HepG2 (cell line): ENCODE data around the gene SHCBP1L. TPM values are rescaled to one million over a fixed set of nuclear protein-coding genes. Genes with fewer than 3 reads are reported as not detected.

ENCODE experiments used
- ATAC-seq: fragments of 200-7000 bp; cut with Tn5 transposase; 3 replicates; pipeline ENCODE4 v1.9.1; 2020; ENCODE audit warnings: mild to moderate bottlenecking, moderate library complexity
- BruUV-seq: library from RNA; stranded (reverse); fragments of 400-500 nt; replicated peaks from 2 replicates; lab custom pipeline; 2021; lab: Mats Ljungman, UMichigan
- CTCF ChIA-PET: fragments of 300-600 bp; formaldehyde crosslinking; extraction: SDS; loops from one replicate; lab custom pipeline; 2021; ENCODE audit warnings: low total read pairs, inconsistent platforms, low intra/inter-chr PET ratio; lab: Yijun Ruan, JAX
- POLR2A ChIA-PET: fragments of 350-600 bp; sonication (Branson Sonifier 250); formaldehyde crosslinking; loops from one replicate; lab custom pipeline; 2020; ENCODE audit warnings: antibody characterized with exemption, inconsistent platforms; lab: Yijun Ruan, JAX
- DNase-seq: peaks from one replicate; pipeline ENCODE4 v3.0.0-alpha.2; 2015; ENCODE audit warnings: low spot score
- FAIRE-seq: peaks from 3 replicates; lab custom pipeline; 2011; peaks lifted over from hg19 to GRCh38; lab: Jason Lieb, UNC
- H2AFZ ChIP-seq: one replicate; pipeline ENCODE4 v1.6.1; 2011; ENCODE audit warnings: low read length, inconsistent platforms
- H3K27ac ChIP-seq: fragments of 300-600 bp; 3 replicates; pipeline ENCODE4 v1.8.0; 2011; ENCODE audit warnings: mixed run types, mild to moderate bottlenecking, mixed read lengths, low read length, inconsistent platforms; ENCODE audit not compliant: insufficient read depth; ENCODE audit errors: extremely low read length
- H3K27me3 ChIP-seq, 2 experiments: fragments of 200-600 bp in 1 of 2; 2 replicates in 1 of 2; 3 replicates in 1 of 2; pipeline versions ENCODE4 v1.6.0 to v1.8.0; 2011; ENCODE audit warnings: low read length in 2 of 2, mild to moderate bottlenecking in 2 of 2, moderate library complexity in 2 of 2, inconsistent platforms in 1 of 2; ENCODE audit not compliant: insufficient read depth in 2 of 2, control insufficient read depth in 1 of 2
- H3K36me3 ChIP-seq, 2 experiments: fragments of 200-600 bp in 1 of 2; replicated peaks in 1 of 2; 2 replicates in 1 of 2; 3 replicates in 1 of 2; pipeline versions ENCODE4 v1.5.1 to v1.8.0; 2011; ENCODE audit warnings: low read length in 2 of 2, inconsistent platforms in 1 of 2; ENCODE audit not compliant: insufficient read depth in 2 of 2, control insufficient read depth in 1 of 2
- H3K4me1 ChIP-seq: 2 replicates; pipeline ENCODE4 v1.5.1; 2012; ENCODE audit warnings: low read length, inconsistent platforms; ENCODE audit not compliant: insufficient read depth
- H3K4me2 ChIP-seq: 2 replicates; pipeline ENCODE4 v1.6.0; 2011; ENCODE audit warnings: low read depth, low read length, inconsistent platforms
- H3K4me3 ChIP-seq, 3 experiments: fragments of 200-600 bp in 1 of 3; sonication (generic), shearing (Covaris generic) in 1 of 3; replicated peaks in 1 of 3; 2 replicates each; pipeline ENCODE4 v1.5.1; 2011 to 2016; ENCODE audit warnings: low read length in 3 of 3, inconsistent platforms in 2 of 3, low read depth in 2 of 3, mild to moderate bottlenecking in 2 of 3, control low read depth in 1 of 3, mixed read lengths in 1 of 3; ENCODE audit not compliant: insufficient read depth in 1 of 3
- H3K79me2 ChIP-seq: one replicate; pipeline ENCODE4 v1.6.1; 2011; ENCODE audit warnings: low read length, inconsistent platforms; ENCODE audit not compliant: insufficient read depth
- H3K9ac ChIP-seq: 2 replicates; pipeline ENCODE4 v1.6.0; 2011; ENCODE audit warnings: mild to moderate bottlenecking, low read depth, low read length, inconsistent platforms; ENCODE audit not compliant: insufficient read depth
- H3K9me3 ChIP-seq: 2 replicates; pipeline ENCODE4 v1.5.1; 2012; ENCODE audit warnings: mild to moderate bottlenecking, low read length
- H4K20me1 ChIP-seq: 2 replicates; pipeline ENCODE4 v1.6.0; 2011; ENCODE audit warnings: inconsistent platforms, mild to moderate bottlenecking, low read length, moderate library complexity; ENCODE audit not compliant: insufficient read depth
- BCLAF1 ChIP-seq: fragments of 450-650 bp; IDR thresholded peaks from 2 replicates; pipeline ENCODE4 v1.6.1; 2017; ENCODE audit warnings: mild to moderate bottlenecking
- CBFB ChIP-seq: sonication (generic); formaldehyde crosslinking; IDR thresholded peaks from 2 replicates; pipeline ENCODE4 v1.4.0; 2020; ENCODE audit warnings: missing genetic modification reagents
- HNRNPUL1 ChIP-seq: fragments of 200-400 bp; formaldehyde crosslinking; IDR thresholded peaks from 2 replicates; pipeline ENCODE4 v1.6.1; 2017; ENCODE audit warnings: low read depth, mild to moderate bottlenecking, low read length, moderate library complexity
- KDM2A ChIP-seq: sonication (generic); formaldehyde crosslinking; IDR thresholded peaks from 2 replicates; pipeline ENCODE4 v1.4.0; 2020; ENCODE audit warnings: low read depth, missing genetic modification reagents, borderline replicate concordance
- NCOA5 ChIP-seq: sonication (generic); formaldehyde crosslinking; IDR thresholded peaks from 2 replicates; pipeline ENCODE4 v1.4.0; 2020; ENCODE audit warnings: missing genetic modification reagents
- RBAK ChIP-seq: sonication (generic); formaldehyde crosslinking; IDR thresholded peaks from 2 replicates; pipeline ENCODE4 v1.5.1; 2020; ENCODE audit warnings: mild to moderate bottlenecking, missing genetic modification reagents
- RORA ChIP-seq: sonication (generic); formaldehyde crosslinking; IDR thresholded peaks from 2 replicates; pipeline ENCODE4 v1.5.0; 2020; ENCODE audit warnings: mild to moderate bottlenecking, missing genetic modification reagents, moderate library complexity
- YEATS2 ChIP-seq: sonication (generic); formaldehyde crosslinking; IDR thresholded peaks from 2 replicates; pipeline ENCODE4 v1.4.0; 2020; ENCODE audit warnings: missing genetic modification reagents, borderline replicate concordance
- ZNF136 ChIP-seq: sonication (generic); formaldehyde crosslinking; IDR thresholded peaks from 2 replicates; pipeline ENCODE4 v1.8.1; 2022; ENCODE audit warnings: low read depth, mild to moderate bottlenecking, moderate library complexity, missing genetic modification reagents
- ZNF256 ChIP-seq: sonication (generic); formaldehyde crosslinking; conservative IDR thresholded peaks from 2 replicates; pipeline ENCODE4 v1.4.0; 2020; ENCODE audit warnings: missing genetic modification reagents
- ZNF616 ChIP-seq: sonication (generic); formaldehyde crosslinking; IDR thresholded peaks from 2 replicates; pipeline ENCODE4 v1.5.0; 2020; ENCODE audit warnings: low read depth, mild to moderate bottlenecking, missing genetic modification reagents
- ZNF709 ChIP-seq: sonication (generic); formaldehyde crosslinking; IDR thresholded peaks from 2 replicates; pipeline ENCODE4 v1.5.0; 2020; ENCODE audit warnings: mild to moderate bottlenecking, missing genetic modification reagents
- ZNF720 ChIP-seq: sonication (generic); formaldehyde crosslinking; IDR thresholded peaks from 2 replicates; pipeline ENCODE4 v1.4.0; 2020; ENCODE audit warnings: missing genetic modification reagents
- WGBS: methylation state at CpG from one replicate; pipeline ENCODE4 v1.1.6; 2017; ENCODE audit warnings: low lambda C conversion rate; 5-methylcytosine and 5-hydroxymethylcytosine counted together
- in situ Hi-C: cut with HindIII; loops from 2 replicates; pipeline ENCODE4 v1.10.0; 2017; ENCODE audit warnings: low pct_unique_long_range_greater_than_20kb; ENCODE audit not compliant: extremely low pct_ligation_motif_present
- intact Hi-C: fragments of 100-400 bp; cut with micrococcal nuclease; formaldehyde crosslinking; loops from one replicate; pipeline ENCODE4 v1.10.0; 2022; ENCODE audit not compliant: unreplicated experiment
- polyA plus RNA-seq, 8 experiments: library from polyadenylated mRNA; depleted of rRNA in 3 of 8; stranded (reverse) in 7 of 8; unstranded in 1 of 8; fragments of >200 nt; fragmentation: Illumina TruSeq in 4 of 8; extraction: Trizol in 4 of 8; gene quantifications; 2 replicates each; pipeline versions ENCODE4 v1.2.1 to v1.2.3, GENCODE V29; 2011 to 2016; ENCODE audit warnings: low read depth in 4 of 8, missing spikeins in 1 of 8, mixed read lengths in 1 of 8; ENCODE audit not compliant: insufficient read depth in 1 of 8
- total RNA-seq, 5 experiments: library from RNA; depleted of rRNA; stranded (reverse); fragments of >200 nt; fragmentation: Illumina TruSeq; extraction: Trizol; gene quantifications; 2 replicates each; pipeline ENCODE4 v1.2.3, GENCODE V29; 2016; ENCODE audit warnings: low read depth in 1 of 5
- TF ChIP-seq, protein P1 (sequence below): sonication (generic); formaldehyde crosslinking; IDR thresholded peaks from 2 replicates; pipeline ENCODE4 v1.5.1; 2020; ENCODE audit warnings: mild to moderate bottlenecking, missing genetic modification reagents, borderline replicate concordance

The SHCBP1L gene
- total and polyA plus RNA-seq, 2 of the 13 experiments (the other 11 are each of a cell fraction or from before 2014, with no cell fraction given): not detected

DNA sequence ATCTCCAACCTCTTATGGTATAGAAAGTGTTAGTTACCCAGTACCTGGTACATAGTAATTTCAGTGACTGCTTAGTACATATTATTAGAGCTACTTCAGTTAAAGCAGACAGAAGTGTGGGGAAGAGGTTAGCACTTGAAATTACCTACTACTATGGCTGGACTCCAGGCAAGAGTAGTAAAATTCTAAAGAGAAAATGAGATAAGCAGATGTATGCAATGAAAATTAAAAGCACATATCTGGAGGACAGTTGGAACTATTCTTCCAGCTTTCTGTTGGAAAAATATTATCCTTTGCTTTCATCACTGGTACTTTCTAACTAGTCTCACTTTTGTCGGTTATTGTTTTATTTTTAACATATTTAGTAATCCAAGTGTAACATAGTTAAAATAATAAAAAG lies 90.1 kb downstream of the SHCBP1L start:
- no TSS peak for BruUV-seq
- POLR2A ChIA-PET: no interaction called here
- Histone ChIP-seq H3K79me2 (no peaks in the 10 kb centered on the region), H3K27ac (no peak overlapping the region), H3K4me3 (no peak overlapping the region), H3K4me2 (no peak overlapping the region), H3K27me3 (no peaks in the 10 kb centered on the region), H3K4me1 (no peaks in the 10 kb centered on the region)
- DNase-seq: no peak
- CTCF ChIA-PET: no interaction called here
- TF ChIP-seq HNRNPUL1: no peak
- no peak for TF ChIP-seq KDM2A (CRISPR knock-in tag)
- no peak for TF ChIP-seq YEATS2 (CRISPR knock-in tag)
- no peak for TF ChIP-seq RBAK (CRISPR knock-in tag)
- TF ChIP-seq ZNF136 (CRISPR knock-in tag): no peak
- no peak for TF ChIP-seq ZNF616 (CRISPR knock-in tag)
- no peak for TF ChIP-seq BCLAF1
- no peak for TF ChIP-seq ZNF256
- no peak for TF ChIP-seq CBFB
- no peak for TF ChIP-seq RORA (CRISPR knock-in tag)
- TF ChIP-seq, protein P1, sequence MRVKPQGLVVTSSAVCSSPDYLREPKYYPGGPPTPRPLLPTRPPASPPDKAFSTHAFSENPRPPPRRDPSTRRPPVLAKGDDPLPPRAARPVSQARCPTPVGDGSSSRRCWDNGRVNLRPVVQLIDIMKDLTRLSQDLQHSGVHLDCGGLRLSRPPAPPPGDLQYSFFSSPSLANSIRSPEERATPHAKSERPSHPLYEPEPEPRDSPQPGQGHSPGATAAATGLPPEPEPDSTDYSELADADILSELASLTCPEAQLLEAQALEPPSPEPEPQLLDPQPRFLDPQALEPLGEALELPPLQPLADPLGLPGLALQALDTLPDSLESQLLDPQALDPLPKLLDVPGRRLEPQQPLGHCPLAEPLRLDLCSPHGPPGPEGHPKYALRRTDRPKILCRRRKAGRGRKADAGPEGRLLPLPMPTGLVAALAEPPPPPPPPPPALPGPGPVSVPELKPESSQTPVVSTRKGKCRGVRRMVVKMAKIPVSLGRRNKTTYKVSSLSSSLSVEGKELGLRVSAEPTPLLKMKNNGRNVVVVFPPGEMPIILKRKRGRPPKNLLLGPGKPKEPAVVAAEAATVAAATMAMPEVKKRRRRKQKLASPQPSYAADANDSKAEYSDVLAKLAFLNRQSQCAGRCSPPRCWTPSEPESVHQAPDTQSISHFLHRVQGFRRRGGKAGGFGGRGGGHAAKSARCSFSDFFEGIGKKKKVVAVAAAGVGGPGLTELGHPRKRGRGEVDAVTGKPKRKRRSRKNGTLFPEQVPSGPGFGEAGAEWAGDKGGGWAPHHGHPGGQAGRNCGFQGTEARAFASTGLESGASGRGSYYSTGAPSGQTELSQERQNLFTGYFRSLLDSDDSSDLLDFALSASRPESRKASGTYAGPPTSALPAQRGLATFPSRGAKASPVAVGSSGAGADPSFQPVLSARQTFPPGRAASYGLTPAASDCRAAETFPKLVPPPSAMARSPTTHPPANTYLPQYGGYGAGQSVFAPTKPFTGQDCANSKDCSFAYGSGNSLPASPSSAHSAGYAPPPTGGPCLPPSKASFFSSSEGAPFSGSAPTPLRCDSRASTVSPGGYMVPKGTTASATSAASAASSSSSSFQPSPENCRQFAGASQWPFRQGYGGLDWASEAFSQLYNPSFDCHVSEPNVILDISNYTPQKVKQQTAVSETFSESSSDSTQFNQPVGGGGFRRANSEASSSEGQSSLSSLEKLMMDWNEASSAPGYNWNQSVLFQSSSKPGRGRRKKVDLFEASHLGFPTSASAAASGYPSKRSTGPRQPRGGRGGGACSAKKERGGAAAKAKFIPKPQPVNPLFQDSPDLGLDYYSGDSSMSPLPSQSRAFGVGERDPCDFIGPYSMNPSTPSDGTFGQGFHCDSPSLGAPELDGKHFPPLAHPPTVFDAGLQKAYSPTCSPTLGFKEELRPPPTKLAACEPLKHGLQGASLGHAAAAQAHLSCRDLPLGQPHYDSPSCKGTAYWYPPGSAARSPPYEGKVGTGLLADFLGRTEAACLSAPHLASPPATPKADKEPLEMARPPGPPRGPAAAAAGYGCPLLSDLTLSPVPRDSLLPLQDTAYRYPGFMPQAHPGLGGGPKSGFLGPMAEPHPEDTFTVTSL: no peak
- no peak for TF ChIP-seq NCOA5 (CRISPR knock-in tag)
- TF ChIP-seq ZNF709 (CRISPR knock-in tag): no peak
- no peak for TF ChIP-seq ZNF720
- TF ChIP-seq, all 625 proteins: peak for 0
- intact Hi-C loops: no loop called here
- no peak for ATAC-seq
- FAIRE-seq: no peak
- H3K9me3 ChIP-seq: no peaks in the 10 kb centered on the region
- WGBS: 96% methylated on average over 1 of the region's 1 CpG
- in situ Hi-C loops: loop anchor here (25.0 kb wide), 1 partner anchor 274 kb away; no protein-coding TSS in a partner anchor
- H2AFZ ChIP-seq: no peak overlapping the region
- no peaks in the 10 kb centered on the region for H4K20me1 ChIP-seq
- no peak overlapping the region for H3K9ac ChIP-seq
- H3K36me3 ChIP-seq: peaks cover 21 to 93% of the 10 kb centered on the region in 2 experiments
